H9 (cell line): ENCODE data around the gene METRN. TPM values are rescaled to one million over a fixed set of nuclear protein-coding genes. Genes with fewer than 3 reads are reported as not detected.

Source experiments
- DNase-seq: peaks from one replicate; pipeline ENCODE4 v3.0.0-alpha.2; 2017
- H2AFZ ChIP-seq: one replicate; pipeline ENCODE4 v1.6.1; 2013; ENCODE audit warnings: mild to moderate bottlenecking, low read length, control low read depth, moderate library complexity
- H2AK5ac ChIP-seq: 2 replicates; pipeline ENCODE4 v1.6.1; 2013; ENCODE audit warnings: low read length, control low read depth, mixed read lengths; ENCODE audit not compliant: insufficient read length
- H2BK120ac ChIP-seq: one replicate; pipeline ENCODE4 v1.6.1; 2013; ENCODE audit warnings: low read depth, mild to moderate bottlenecking, low read length, control low read depth, inconsistent platforms; ENCODE audit not compliant: poor library complexity, severe bottlenecking
- H2BK12ac ChIP-seq: 2 replicates; pipeline ENCODE4 v1.6.1; 2013; ENCODE audit warnings: low read length, control low read depth, mixed read lengths, low read depth; ENCODE audit not compliant: insufficient read length
- H2BK15ac ChIP-seq: 2 replicates; pipeline ENCODE4 v1.6.1; 2013; ENCODE audit warnings: low read depth, low read length, control low read depth
- H2BK20ac ChIP-seq: one replicate; pipeline ENCODE4 v1.6.1; 2013; ENCODE audit warnings: low read depth, mild to moderate bottlenecking, low read length, control low read depth, inconsistent platforms; ENCODE audit not compliant: poor library complexity, severe bottlenecking
- H2BK5ac ChIP-seq: 2 replicates; pipeline ENCODE4 v1.6.1; 2013; ENCODE audit warnings: low read length, control low read depth, mixed read lengths; ENCODE audit not compliant: insufficient read length
- H3K14ac ChIP-seq: 2 replicates; pipeline ENCODE4 v1.6.1; 2013; ENCODE audit warnings: low read length, control low read depth; ENCODE audit not compliant: insufficient read depth
- H3K18ac ChIP-seq: 2 replicates; pipeline ENCODE4 v1.6.1; 2013; ENCODE audit warnings: low read depth, mild to moderate bottlenecking, mixed read lengths, low read length, control low read depth; ENCODE audit not compliant: insufficient read length
- H3K23ac ChIP-seq: 2 replicates; pipeline ENCODE4 v1.6.1; 2013; ENCODE audit warnings: low read length, control low read depth, mixed read lengths, low read depth; ENCODE audit not compliant: insufficient read length
- H3K23me2 ChIP-seq: 2 replicates; pipeline ENCODE4 v1.6.1; 2013; ENCODE audit warnings: low read depth, mild to moderate bottlenecking, mixed read lengths, low read length, control low read depth; ENCODE audit not compliant: insufficient read length, poor library complexity, severe bottlenecking
- H3K27ac ChIP-seq: 2 replicates; pipeline ENCODE4 v1.5.1; 2013; ENCODE audit warnings: low read length, control low read depth, mixed read lengths, low read depth; ENCODE audit not compliant: insufficient read length
- H3K27me3 ChIP-seq: 2 replicates; pipeline ENCODE4 v1.6.1; 2013; ENCODE audit warnings: low read length, control low read depth, inconsistent platforms; ENCODE audit not compliant: insufficient read depth
- H3K4ac ChIP-seq: 2 replicates; pipeline ENCODE4 v1.6.1; 2013; ENCODE audit warnings: low read depth, mild to moderate bottlenecking, control low read depth, inconsistent platforms, low read length, moderate library complexity
- H3K4me1 ChIP-seq: 2 replicates; pipeline ENCODE4 v1.6.1; 2013; ENCODE audit warnings: low read length, control low read depth, inconsistent platforms; ENCODE audit not compliant: insufficient read depth
- H3K4me2 ChIP-seq: 2 replicates; pipeline ENCODE4 v1.6.1; 2013; ENCODE audit warnings: low read length, control low read depth, mixed read lengths; ENCODE audit not compliant: insufficient read length, insufficient read depth
- H3K56ac ChIP-seq: 2 replicates; pipeline ENCODE4 v1.6.1; 2013; ENCODE audit warnings: low read depth, mild to moderate bottlenecking, mixed read lengths, low read length, control low read depth; ENCODE audit not compliant: insufficient read length
- H3K79me1 ChIP-seq: 2 replicates; pipeline ENCODE4 v1.6.1; 2013; ENCODE audit warnings: low read depth, mild to moderate bottlenecking, moderate library complexity, low read length, control low read depth, inconsistent platforms; ENCODE audit not compliant: insufficient read depth, poor library complexity, severe bottlenecking
- H3K79me2 ChIP-seq: 2 replicates; pipeline ENCODE4 v1.6.1; 2013; ENCODE audit warnings: low read length, control low read depth, inconsistent platforms; ENCODE audit not compliant: insufficient read depth
- H3K9ac ChIP-seq: 2 replicates; pipeline ENCODE4 v1.6.1; 2013; ENCODE audit warnings: low read length, control low read depth, mixed read lengths; ENCODE audit not compliant: insufficient read length; ENCODE audit errors: extremely low read depth
- H3K9me3 ChIP-seq: one replicate; pipeline ENCODE4 v1.6.1; 2013; ENCODE audit warnings: low read depth, low read length, inconsistent platforms; ENCODE audit not compliant: control insufficient read depth
- H3T11ph ChIP-seq: one replicate; pipeline ENCODE4 v1.6.1; 2013; ENCODE audit warnings: mild to moderate bottlenecking, low read length, control low read depth, inconsistent platforms
- H4K20me1 ChIP-seq: one replicate; pipeline ENCODE4 v1.6.1; 2013; ENCODE audit not compliant: control insufficient read depth, insufficient read length, insufficient read depth
- H4K5ac ChIP-seq: 2 replicates; pipeline ENCODE4 v1.6.1; 2013; ENCODE audit warnings: low read depth, mild to moderate bottlenecking, mixed read lengths, low read length, control low read depth; ENCODE audit not compliant: insufficient read length
- H4K8ac ChIP-seq: replicated peaks from 2 replicates; pipeline ENCODE4 v1.6.1; 2013; ENCODE audit warnings: low read length, control low read depth, mixed read lengths, low read depth; ENCODE audit not compliant: insufficient read length
- H4K91ac ChIP-seq: 2 replicates; pipeline ENCODE4 v1.6.1; 2013; ENCODE audit warnings: low read depth, mild to moderate bottlenecking, moderate library complexity, mixed read lengths, low read length, control low read depth; ENCODE audit not compliant: insufficient read length
- H3K27ac Mint-ChIP-seq, 3 experiments: 2 replicates in 2 of 3; 3 replicates in 1 of 3; pipeline ENCODE4 v1.8.0; 2020 to 2021; ENCODE audit warnings: mixed read lengths in 3 of 3, mild to moderate bottlenecking in 1 of 3, moderate library complexity in 1 of 3
- H3K27me3 Mint-ChIP-seq: 2 replicates; pipeline ENCODE4 v1.8.0; 2021; ENCODE audit warnings: low read depth, mild to moderate bottlenecking, moderate library complexity, mixed read lengths
- H3K36me3 Mint-ChIP-seq, 3 experiments: 2 replicates in 2 of 3; 3 replicates in 1 of 3; pipeline ENCODE4 v1.8.0; 2020 to 2021; ENCODE audit warnings: low read depth in 3 of 3, mixed read lengths in 3 of 3; ENCODE audit not compliant: insufficient read depth in 1 of 3
- H3K4me1 Mint-ChIP-seq, 2 experiments: 2 replicates each; pipeline ENCODE4 v1.8.0; 2020; ENCODE audit warnings: mixed read lengths in 2 of 2
- H3K4me3 Mint-ChIP-seq, 2 experiments: 2 replicates in 1 of 2; 3 replicates in 1 of 2; pipeline ENCODE4 v1.8.0; 2020 to 2021; ENCODE audit warnings: mild to moderate bottlenecking in 2 of 2, mixed read lengths in 2 of 2, moderate library complexity in 1 of 2
- H3K9me3 Mint-ChIP-seq, 2 experiments: 2 replicates in 1 of 2; 3 replicates in 1 of 2; pipeline ENCODE4 v1.8.0; 2020; ENCODE audit warnings: mild to moderate bottlenecking in 2 of 2, mixed read lengths in 2 of 2, moderate library complexity in 1 of 2
- CTCF ChIP-seq: fragments of 200-600 bp; sonication (generic); conservative IDR thresholded peaks from 3 replicates; pipeline ENCODE4 v1.8.0; 2021; ENCODE audit warnings: antibody characterized with exemption, mild to moderate bottlenecking
- WGBS: extraction: QIAGEN DNeasy Blood & Tissue Kit; methylation state at CpG from one replicate; pipeline ENCODE4 v1.1.7; 2013; ENCODE audit warnings: missing lambda C conversion rate, low lambda C conversion rate, mixed read lengths; ENCODE audit not compliant: insufficient read length; ENCODE audit errors: extremely low coverage; 5-methylcytosine and 5-hydroxymethylcytosine counted together
- total RNA-seq: library from RNA; stranded (reverse); gene quantifications from 2 replicates; pipeline ENCODE4 v1.2.1, GENCODE V29; 2021

Gene METRN
- total RNA-seq, 1 experiment from 2014 or later, result 26.2 TPM

GRCh38 chr16:716200-716568 is 1.3 kb downstream of the METRN start:
- H3K23ac ChIP-seq, result no peak overlapping the region
- no peaks in the 10 kb centered on the region for H3K79me2 ChIP-seq
- H3K9ac ChIP-seq, result no peak overlapping the region
- H3K23me2 ChIP-seq, result peaks cover 10% of the 10 kb centered on the region
- no peak overlapping the region for H4K8ac ChIP-seq
- H3T11ph ChIP-seq, result no peak overlapping the region
- no peaks in the 10 kb centered on the region for H4K20me1 ChIP-seq
- no peak overlapping the region for H3K56ac ChIP-seq
- H3K27ac Mint-ChIP-seq, result no peak overlapping the region; a peak in 1 of 7 replicates
- no peaks in the 10 kb centered on the region for H3K4me1 ChIP-seq
- H3K27me3 Mint-ChIP-seq, result peaks cover 52% of the 10 kb centered on the region
- peak overlapping the region; percentile 55 to 78 for H3K4me3 Mint-ChIP-seq
- WGBS, result no CpG with 5 or more reads among the region's 12 CpGs
- peak; percentile 55 for DNase-seq
- TF ChIP-seq CTCF, result no peak
- H4K91ac ChIP-seq, result no peak overlapping the region
- H3K4me2 ChIP-seq, result peak overlapping the region; percentile 30
- no peak overlapping the region for H2BK12ac ChIP-seq
- no peak overlapping the region for H3K14ac ChIP-seq
- no peak overlapping the region for H3K4ac ChIP-seq
- H3K9me3 ChIP-seq, result no peaks in the 10 kb centered on the region
- H3K4me1 Mint-ChIP-seq, result peaks cover 17 to 31% of the 10 kb centered on the region in 2 experiments
- no peak overlapping the region for H3K18ac ChIP-seq
- H2BK120ac ChIP-seq, result no peak overlapping the region
- no peaks in the 10 kb centered on the region for H3K79me1 ChIP-seq
- no peaks in the 10 kb centered on the region; the same call in 1 of the 2 replicates for H3K27me3 ChIP-seq
- no peak overlapping the region for H2BK5ac ChIP-seq
- no peak overlapping the region for H2AFZ ChIP-seq
- no peaks in the 10 kb centered on the region; a peak in 2 of 5 replicates for H3K9me3 Mint-ChIP-seq
- H4K5ac ChIP-seq, result no peak overlapping the region
- H3K27ac ChIP-seq, result no peak overlapping the region
- no peaks in the 10 kb centered on the region for H3K36me3 Mint-ChIP-seq
- no peak overlapping the region for H2AK5ac ChIP-seq
- H2BK15ac ChIP-seq, result no peak overlapping the region
- H2BK20ac ChIP-seq, result no peak overlapping the region
